SK-N-SH (cell line): Measurements from ENCODE around the gene CYTH4. TPM values are rescaled to one million over a fixed set of nuclear protein-coding genes. Genes with fewer than 3 reads are reported as not detected.

Source experiments
- CTCF ChIA-PET: fragments of 300-600, 350-600 bp; formaldehyde crosslinking; extraction: SDS; loops from one replicate; lab custom pipeline; 2021; lab: Yijun Ruan, JAX
- POLR2A ChIA-PET: fragments of 350-600 bp; sonication (Branson Sonifier 250); formaldehyde crosslinking; extraction: SDS; loops from one replicate; lab custom pipeline; 2020; ENCODE audit warnings: antibody characterized with exemption, inconsistent platforms; lab: Yijun Ruan, JAX
- DNase-seq: peaks from one replicate; pipeline ENCODE4 v3.0.0; 2012
- H2AFZ ChIP-seq: fragments of 200-600 bp; sonication (generic); 2 replicates; pipeline ENCODE4 v1.8.1; 2016; ENCODE audit warnings: antibody characterized with exemption, mild to moderate bottlenecking, low read depth
- H3F3A ChIP-seq: fragments of 200-600 bp; sonication (generic); replicated peaks from 2 replicates; pipeline ENCODE3; 2016; ENCODE audit warnings: antibody characterized with exemption, mild to moderate bottlenecking; ENCODE audit not compliant: insufficient read depth
- H3K27ac ChIP-seq, 2 experiments: fragments of 200-500 bp in 1 of 2; fragments of 200-600 bp in 1 of 2; sonication (Bioruptor generic) in 1 of 2; sonication (generic), shearing (Covaris generic) in 1 of 2; 2 replicates each; pipeline versions ENCODE4 v1.5.1 to v1.6.1; 2014 to 2016; ENCODE audit warnings: low read depth in 2 of 2, inconsistent platforms in 1 of 2, low read length in 1 of 2, mild to moderate bottlenecking in 1 of 2, mixed read lengths in 1 of 2
- H3K27me3 ChIP-seq: fragments of 200-600 bp; sonication (generic), shearing (Covaris generic); 2 replicates; pipeline ENCODE4 v1.6.1; 2016; ENCODE audit warnings: mixed run types; ENCODE audit not compliant: insufficient read depth
- H3K36me3 ChIP-seq, 2 experiments: fragments of 200-500 bp in 1 of 2; fragments of 200-600 bp in 1 of 2; sonication (Bioruptor generic) in 1 of 2; sonication (generic) in 1 of 2; replicated peaks in 1 of 2; 2 replicates each; pipeline versions ENCODE3 to v1.5.1; 2014 to 2016; ENCODE audit warnings: low read length in 1 of 2, mild to moderate bottlenecking in 1 of 2; ENCODE audit not compliant: insufficient read depth in 2 of 2, control insufficient read depth in 1 of 2
- H3K4me1 ChIP-seq, 2 experiments: fragments of 200-500 bp in 1 of 2; fragments of 200-600 bp in 1 of 2; sonication (Bioruptor generic) in 1 of 2; sonication (generic), shearing (Covaris generic) in 1 of 2; 2 replicates each; pipeline versions ENCODE4 v1.5.1 to v1.6.1; 2014 to 2016; ENCODE audit warnings: low read depth in 1 of 2, low read length in 1 of 2, mixed run types in 1 of 2; ENCODE audit not compliant: insufficient read depth in 2 of 2, control insufficient read depth in 1 of 2
- H3K4me2 ChIP-seq: fragments of 200-600 bp; sonication (generic), shearing (Covaris generic); 2 replicates; pipeline ENCODE4 v1.6.1; 2017; ENCODE audit warnings: mixed run types
- H3K4me3 ChIP-seq, 2 experiments: fragments of 200-500 bp in 1 of 2; fragments of 200-600 bp in 1 of 2; sonication (Bioruptor generic) in 1 of 2; sonication (generic), shearing (Covaris generic) in 1 of 2; 2 replicates each; pipeline versions ENCODE4 v1.5.1 to v1.8.1; 2014 to 2016; ENCODE audit warnings: low read depth in 2 of 2, inconsistent platforms in 1 of 2, low read length in 1 of 2, mild to moderate bottlenecking in 1 of 2, mixed read lengths in 1 of 2, moderate library complexity in 1 of 2
- H3K79me2 ChIP-seq: fragments of 200-600 bp; sonication (generic); 2 replicates; pipeline ENCODE4 v1.8.1; 2017; ENCODE audit warnings: mild to moderate bottlenecking; ENCODE audit not compliant: insufficient read depth
- H3K9ac ChIP-seq: fragments of 200-600 bp; sonication (generic); 2 replicates; pipeline ENCODE4 v1.6.1; 2017; ENCODE audit warnings: mixed run types
- H3K9me2 ChIP-seq: fragments of 200-600 bp; sonication (generic); 2 replicates; pipeline ENCODE4 v1.6.1; 2017; ENCODE audit warnings: mixed run types
- H3K9me3 ChIP-seq: fragments of 200-600 bp; sonication (generic); 2 replicates; pipeline ENCODE4 v1.6.1; 2017; ENCODE audit warnings: mixed run types, mild to moderate bottlenecking, moderate library complexity
- H4K20me1 ChIP-seq: fragments of 200-600 bp; sonication (generic); 2 replicates; pipeline ENCODE4 v1.6.1; 2017; ENCODE audit warnings: mild to moderate bottlenecking, mixed run types; ENCODE audit not compliant: insufficient read depth
- CHD2 ChIP-seq: fragments of 150-350 bp; IDR thresholded peaks from 2 replicates; pipeline ENCODE4 v1.6.1; 2018; ENCODE audit warnings: low read length; ENCODE audit not compliant: partially characterized antibody
- EP300 ChIP-seq, 2 experiments: IDR thresholded peaks; 2 replicates each; pipeline versions ENCODE4 v1.4.0 to v1.6.1; 2012; ENCODE audit warnings: borderline replicate concordance in 1 of 2, low read depth in 1 of 2, low read length in 1 of 2
- EZH2phosphoT487 ChIP-seq: fragments of 200-600 bp; sonication (generic); IDR thresholded peaks from 2 replicates; pipeline ENCODE4 v1.6.1; 2017; ENCODE audit warnings: low read depth, mixed run types, mild to moderate bottlenecking, antibody characterized with exemption, moderate library complexity, borderline replicate concordance
- FOXJ3 ChIP-seq: sonication (generic); formaldehyde crosslinking; IDR thresholded peaks from 2 replicates; pipeline ENCODE4 v1.5.1; 2020; ENCODE audit warnings: mild to moderate bottlenecking, missing genetic modification reagents
- FOXM1 ChIP-seq: IDR thresholded peaks from 2 replicates; pipeline ENCODE4 v1.4.0; 2012; ENCODE audit warnings: low read depth, mild to moderate bottlenecking
- GABPA ChIP-seq: IDR thresholded peaks from 2 replicates; pipeline ENCODE4 v1.4.0; 2012; ENCODE audit warnings: low read depth, mild to moderate bottlenecking
- GATA2 ChIP-seq: sonication (generic); formaldehyde crosslinking; IDR thresholded peaks from 2 replicates; pipeline ENCODE4 v1.5.0; 2020; ENCODE audit warnings: mild to moderate bottlenecking, missing genetic modification reagents
- IRF3 ChIP-seq: fragments of 150-350 bp; IDR thresholded peaks from 2 replicates; pipeline ENCODE4 v1.6.1; 2016; ENCODE audit warnings: mild to moderate bottlenecking, low read depth, low read length
- MAX ChIP-seq: IDR thresholded peaks from 2 replicates; pipeline ENCODE4 v1.4.0; 2012; ENCODE audit warnings: low read depth
- POLR2AphosphoS5 ChIP-seq: IDR thresholded peaks from 2 replicates; pipeline ENCODE4 v1.6.1; 2012; ENCODE audit warnings: low read depth, low read length
- RCOR1 ChIP-seq: fragments of 150-350 bp; IDR thresholded peaks from 2 replicates; pipeline ENCODE4 v1.6.1; 2017; ENCODE audit warnings: antibody characterized with exemption, low read length
- RFX5 ChIP-seq: IDR thresholded peaks from 2 replicates; pipeline ENCODE4 v1.6.1; 2012; ENCODE audit warnings: mild to moderate bottlenecking, improper control_type of control experiment, low read length
- RXRA ChIP-seq: IDR thresholded peaks from 2 replicates; pipeline ENCODE4 v1.4.0; 2012; ENCODE audit warnings: low read depth, mild to moderate bottlenecking, borderline replicate concordance
- SIN3A ChIP-seq: IDR thresholded peaks from 2 replicates; pipeline ENCODE4 v1.6.1; 2012; ENCODE audit warnings: low read depth, mild to moderate bottlenecking, low read length, moderate library complexity, borderline replicate concordance
- SMC3 ChIP-seq: IDR thresholded peaks from 2 replicates; pipeline ENCODE4 v1.6.1; 2012; ENCODE audit warnings: low read depth, low read length, improper control_type of control experiment
- TAF1 ChIP-seq: IDR thresholded peaks from 2 replicates; pipeline ENCODE4 v1.6.1; 2012; ENCODE audit warnings: low read depth, mild to moderate bottlenecking, low read length, moderate library complexity, borderline replicate concordance
- TCF12 ChIP-seq: IDR thresholded peaks from 2 replicates; pipeline ENCODE4 v1.4.0; 2012
- TEAD4 ChIP-seq: IDR thresholded peaks from 2 replicates; pipeline ENCODE4 v1.4.0; 2012; ENCODE audit warnings: mild to moderate bottlenecking, borderline replicate concordance; ENCODE audit not compliant: insufficient read depth
- USF1 ChIP-seq: IDR thresholded peaks from 2 replicates; pipeline ENCODE4 v1.4.0; 2012; ENCODE audit warnings: low read depth, borderline replicate concordance
- USF2 ChIP-seq: fragments of 150-350 bp; IDR thresholded peaks from 2 replicates; pipeline ENCODE4 v1.6.1; 2017; ENCODE audit warnings: antibody characterized with exemption, low read length, low read depth, borderline replicate concordance
- YY1 ChIP-seq: IDR thresholded peaks from 2 replicates; pipeline ENCODE4 v1.4.0; 2012; ENCODE audit warnings: low read depth, mild to moderate bottlenecking
- ZBTB33 ChIP-seq: IDR thresholded peaks from 2 replicates; pipeline ENCODE4 v1.4.0; 2012; ENCODE audit warnings: low read depth, borderline replicate concordance
- WGBS: methylation state at CpG from one replicate; pipeline ENCODE4 v1.1.6; 2017; ENCODE audit warnings: low lambda C conversion rate; 5-methylcytosine and 5-hydroxymethylcytosine counted together
- polyA plus RNA-seq, 3 experiments: library from polyadenylated mRNA; depleted of rRNA; stranded (reverse); fragments of >200 nt; gene quantifications; 2 replicates each; pipeline ENCODE4 v1.2.3, GENCODE V29; 2012

Gene CYTH4
- polyA plus RNA-seq, 1 of the 3 experiments (the other 2 are of a cell fraction): 0.07 TPM

GRCh38 chr22:37345863-37346504, 63.7 kb downstream of the CYTH4 start:
- ChIA-PET CTCF (interaction anchor here (0.6 to 2.1 kb wide), 3 partner anchors 9 to 83 kb away, joined by 3 to 8 read pairs (median 3); no protein-coding TSS in a partner anchor), POLR2A (no interaction called here)
- H3F3A ChIP-seq: no peaks in the 10 kb centered on the region
- H3K4me1 ChIP-seq: peaks cover 5 to 26% of the 10 kb centered on the region in 2 experiments; a peak in 1 of 4 replicates
- no peaks in the 10 kb centered on the region for H4K20me1 ChIP-seq
- 35% methylated on average over 9 of the region's 13 CpGs for WGBS
- no peaks in the 10 kb centered on the region for H3K9me2 ChIP-seq
- H3K9me3 ChIP-seq: no peaks in the 10 kb centered on the region
- TF ChIP-seq TAF1 (no peak), RXRA (no peak), CHD2 (peak; percentile 27), RFX5 (no peak), POLR2AphosphoS5 (no peak), GATA2 (CRISPR knock-in tag) (peak; percentile 27; the same call in 1 of the 2 replicates), SIN3A (no peak), FOXM1 (no peak), EP300 (IDR thresholded peaks at IDR 0.05; ENCODE audit: borderline replicate concordance in 1 of 2, low read depth in 1 of 2, low read length in 1 of 2) (peak in 1 of 2 experiments; percentile 26; a peak in 1 of 4 replicates), MAX (no peak), GABPA (no peak), RCOR1 (peak; percentile 71), TCF12 (peak; percentile 18; the same call in 1 of the 2 replicates)
- no peaks in the 10 kb centered on the region for H3K36me3 ChIP-seq
- H3K9ac ChIP-seq: no peak overlapping the region
- peak overlapping the region in 1 of 2 experiments; percentile 51; a peak in 3 of 4 replicates for H3K27ac ChIP-seq
- no peak overlapping the region for H2AFZ ChIP-seq
- no peaks in the 10 kb centered on the region for H3K79me2 ChIP-seq
- H3K27me3 ChIP-seq: no peaks in the 10 kb centered on the region
- no peak overlapping the region for H3K4me2 ChIP-seq
- no peak overlapping the region for H3K4me3 ChIP-seq
- DNase-seq: peak; percentile 76

GRCh38 chr22:37346505-37346895, 64.2 kb downstream of the CYTH4 start:
- ChIA-PET POLR2A (no interaction called here), CTCF (interaction anchor here (0.6 to 2.1 kb wide), 3 partner anchors 9 to 82 kb away, joined by 3 to 8 read pairs (median 3); no protein-coding TSS in a partner anchor)
- H3F3A ChIP-seq: no peaks in the 10 kb centered on the region
- peak overlapping the region in 1 of 2 experiments; percentile 51; a peak in 3 of 4 replicates for H3K27ac ChIP-seq
- no peak overlapping the region for H3K4me3 ChIP-seq
- no peak overlapping the region for H2AFZ ChIP-seq
- no peaks in the 10 kb centered on the region for H3K9me3 ChIP-seq
- H3K9ac ChIP-seq: no peak overlapping the region
- no peaks in the 10 kb centered on the region for H4K20me1 ChIP-seq
- DNase-seq: no peak
- H3K36me3 ChIP-seq: no peaks in the 10 kb centered on the region
- H3K9me2 ChIP-seq: no peaks in the 10 kb centered on the region
- H3K27me3 ChIP-seq: no peaks in the 10 kb centered on the region
- 92% methylated on average over 7 of the region's 7 CpGs for WGBS
- H3K79me2 ChIP-seq: no peaks in the 10 kb centered on the region
- H3K4me2 ChIP-seq: no peak overlapping the region
- H3K4me1 ChIP-seq: peaks cover 5 to 26% of the 10 kb centered on the region in 2 experiments; a peak in 1 of 4 replicates
- TF ChIP-seq EP300 (IDR thresholded peaks at IDR 0.05; ENCODE audit: borderline replicate concordance in 1 of 2, low read depth in 1 of 2, low read length in 1 of 2) (no peak), SMC3 (no peak), USF2 (no peak), ZBTB33 (no peak), IRF3 (no peak), TCF12 (no peak), FOXJ3 (CRISPR knock-in tag) (no peak), TEAD4 (no peak), EZH2phosphoT487 (no peak), USF1 (no peak), SIN3A (no peak), YY1 (no peak)
